ENCODE results near the gene ZDHHC8.

DNA sequence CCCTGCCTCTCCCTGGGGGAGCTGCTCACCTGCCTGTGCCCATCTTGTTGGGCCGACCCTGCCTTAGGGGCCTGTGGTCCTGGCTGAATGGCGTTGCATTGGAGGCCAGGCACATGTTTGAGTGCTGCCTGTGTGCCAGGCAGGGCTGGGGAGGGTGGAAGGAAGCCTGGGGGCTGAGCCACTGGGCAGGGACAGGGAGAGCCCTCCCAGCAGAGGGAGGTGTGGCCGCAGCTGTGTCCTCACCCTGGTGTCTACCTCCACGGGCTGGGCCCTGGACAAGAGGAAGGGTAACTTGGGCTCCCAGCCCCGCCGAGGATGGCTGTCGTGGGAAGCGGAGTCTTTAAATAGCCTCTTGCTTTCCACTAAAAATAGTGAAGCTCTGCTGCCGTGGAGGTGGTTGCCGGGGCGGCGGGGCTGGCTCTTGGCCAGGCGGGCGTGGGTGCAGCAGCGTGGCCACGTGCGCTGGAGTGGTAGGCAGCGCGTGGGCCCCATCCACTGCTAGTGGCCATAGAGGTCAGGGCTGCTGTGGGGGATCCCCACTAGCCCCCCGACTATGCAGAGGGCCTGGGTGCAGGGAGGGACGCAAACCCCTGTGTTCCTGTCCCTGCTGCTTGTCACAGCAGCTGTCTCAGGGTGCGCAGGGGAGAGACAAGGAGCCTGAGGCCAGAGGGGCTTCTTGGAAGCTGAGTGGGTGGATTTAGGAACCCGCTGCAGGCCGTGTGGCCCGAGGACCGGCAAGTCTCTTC, 6.2 kb downstream of the ZDHHC8 start:
- no peak for TF ChIP-seq JUN (IDR thresholded peaks at IDR 0.05; ENCODE audit: borderline replicate concordance, insufficient read depth, insufficient read length, low read depth)
- TF ChIP-seq, protein P1, sequence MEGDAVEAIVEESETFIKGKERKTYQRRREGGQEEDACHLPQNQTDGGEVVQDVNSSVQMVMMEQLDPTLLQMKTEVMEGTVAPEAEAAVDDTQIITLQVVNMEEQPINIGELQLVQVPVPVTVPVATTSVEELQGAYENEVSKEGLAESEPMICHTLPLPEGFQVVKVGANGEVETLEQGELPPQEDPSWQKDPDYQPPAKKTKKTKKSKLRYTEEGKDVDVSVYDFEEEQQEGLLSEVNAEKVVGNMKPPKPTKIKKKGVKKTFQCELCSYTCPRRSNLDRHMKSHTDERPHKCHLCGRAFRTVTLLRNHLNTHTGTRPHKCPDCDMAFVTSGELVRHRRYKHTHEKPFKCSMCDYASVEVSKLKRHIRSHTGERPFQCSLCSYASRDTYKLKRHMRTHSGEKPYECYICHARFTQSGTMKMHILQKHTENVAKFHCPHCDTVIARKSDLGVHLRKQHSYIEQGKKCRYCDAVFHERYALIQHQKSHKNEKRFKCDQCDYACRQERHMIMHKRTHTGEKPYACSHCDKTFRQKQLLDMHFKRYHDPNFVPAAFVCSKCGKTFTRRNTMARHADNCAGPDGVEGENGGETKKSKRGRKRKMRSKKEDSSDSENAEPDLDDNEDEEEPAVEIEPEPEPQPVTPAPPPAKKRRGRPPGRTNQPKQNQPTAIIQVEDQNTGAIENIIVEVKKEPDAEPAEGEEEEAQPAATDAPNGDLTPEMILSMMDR (IDR thresholded peaks at IDR 0.05; ENCODE audit: extremely low read depth in 1 of 2, insufficient read depth in 1 of 2, low read depth in 1 of 2, low read length in 2 of 2) = no peak
- TF ChIP-seq, protein P2, sequence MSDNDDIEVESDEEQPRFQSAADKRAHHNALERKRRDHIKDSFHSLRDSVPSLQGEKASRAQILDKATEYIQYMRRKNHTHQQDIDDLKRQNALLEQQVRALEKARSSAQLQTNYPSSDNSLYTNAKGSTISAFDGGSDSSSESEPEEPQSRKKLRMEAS (IDR thresholded peaks at IDR 0.05; ENCODE audit: insufficient read depth, insufficient read length) = no peak
- no peak for TF ChIP-seq POLR2AphosphoS5 (IDR thresholded peaks at IDR 0.05; ENCODE audit: insufficient read depth, low read depth, low read length)
